Measurements from ENCODE around the gene TMEM208. TPM values are rescaled to one million over a fixed set of nuclear protein-coding genes. Genes with fewer than 3 reads are reported as not detected.

Gene TMEM208
- 10 to 100 TPM; 33.0 to 45.4 (median 40.8) TPM for total RNA-seq

- ATAC-seq (ENCODE audit: low FRiP score) (peak; percentile 97), DNase-seq (ENCODE audit: low spot score) (peak; percentile 97)
- no peak for TF ChIP-seq CTCF (IDR thresholded peaks at IDR 0.05)
Observed at GRCh38 chr16:67226804-67227566, at the start of gene TMEM208. Gene TMEM208, plus strand, starts transcription at chr16:67227130. Its CDS starts 89 bp downstream, at chr16:67227219.

GRCh38 chr16:67177743-67178699 lies 48.9 kb upstream of the TMEM208 start:
- ATAC-seq (ENCODE audit: low FRiP score), result peak; percentile 22
- DNase-seq (ENCODE audit: low spot score), result no peak
- TF ChIP-seq CTCF (IDR thresholded peaks at IDR 0.05), result no peak

DNA sequence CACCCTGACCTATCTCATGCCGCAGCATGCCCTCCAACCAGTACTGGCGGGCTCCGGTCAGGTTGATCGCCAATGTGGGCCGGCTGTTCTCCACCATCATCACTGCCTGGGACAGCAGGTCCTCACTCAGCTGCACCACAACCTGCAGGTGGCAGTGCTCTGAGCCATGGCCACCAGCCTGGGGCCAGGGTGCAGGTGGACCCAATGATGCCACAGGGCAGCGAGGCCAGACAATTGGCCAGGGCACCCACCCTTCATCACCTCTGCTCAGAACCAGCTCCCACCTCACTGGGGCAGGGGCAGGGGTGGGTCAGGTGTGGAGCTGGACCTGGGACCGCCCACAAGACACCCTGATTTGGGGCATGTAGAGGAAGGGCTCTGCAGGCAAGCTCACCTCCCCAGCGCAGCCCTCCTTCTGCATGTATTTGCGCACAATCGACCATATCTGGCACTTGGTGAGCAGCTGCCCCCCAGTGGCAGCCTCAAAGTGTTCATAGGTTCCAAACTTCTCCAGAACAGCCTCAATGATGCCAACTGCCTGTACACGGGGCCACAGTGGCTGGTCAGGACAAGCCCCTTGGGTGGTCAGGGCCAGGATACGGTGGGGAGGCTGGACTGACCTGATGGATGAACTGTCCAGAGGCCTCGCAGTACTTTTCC lies 47.4 kb upstream of the TMEM208 start:
- DNase-seq (ENCODE audit: low spot score), result no peak
- no peak for ATAC-seq (ENCODE audit: low FRiP score)
- no peak for TF ChIP-seq CTCF (IDR thresholded peaks at IDR 0.05)

DNA sequence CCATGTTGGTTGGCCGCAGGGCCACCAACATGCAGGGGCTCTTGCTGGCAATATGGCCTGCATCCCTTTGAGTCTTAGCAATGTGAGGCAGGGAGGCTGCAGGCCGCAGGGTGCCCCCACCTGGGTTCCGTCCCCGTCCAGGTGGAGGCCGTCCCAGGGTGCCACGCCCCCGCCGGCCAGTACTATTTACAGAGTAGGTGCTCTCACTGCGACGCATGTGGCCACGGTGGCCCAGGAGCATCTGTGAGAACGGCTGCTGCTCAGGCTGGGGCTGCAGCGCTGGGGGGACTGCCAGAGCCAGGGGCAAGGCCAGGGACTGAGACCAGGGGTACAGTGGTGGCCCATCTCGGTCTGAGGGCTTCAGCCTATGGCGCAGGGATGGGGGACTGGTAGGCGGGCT lies 46.8 kb upstream of the TMEM208 start:
- TF ChIP-seq CTCF (IDR thresholded peaks at IDR 0.05), result no peak
- no peak for ATAC-seq (ENCODE audit: low FRiP score)

DNA sequence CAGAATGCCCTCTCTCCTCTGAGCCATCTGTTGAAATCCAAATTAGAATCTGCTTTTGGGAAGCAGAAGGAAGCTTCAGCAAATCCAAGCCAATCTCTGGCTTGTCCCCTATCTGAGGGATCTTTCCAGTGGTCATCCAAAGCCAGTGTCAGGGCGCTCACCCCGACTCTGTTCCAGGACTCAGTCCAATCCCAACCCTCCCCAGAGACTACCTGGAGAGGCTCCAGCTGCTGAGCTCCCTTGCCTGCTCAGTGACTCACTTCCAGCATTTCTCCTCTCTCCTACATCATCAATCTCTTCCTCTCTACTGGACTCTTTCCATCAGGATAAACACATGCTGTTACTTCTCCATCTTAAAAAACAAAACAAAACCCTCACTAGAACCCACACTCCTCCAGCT lies 45.6 kb upstream of the TMEM208 start:
- no peak for DNase-seq (ENCODE audit: low spot score)
- ATAC-seq (ENCODE audit: low FRiP score), result peak; percentile 37
- no peak for TF ChIP-seq CTCF (IDR thresholded peaks at IDR 0.05)

More for the DNA sequence above, 46.8 kb upstream of the TMEM208 start:
- no peak for DNase-seq (ENCODE audit: low spot score)

- ATAC-seq (ENCODE audit: low FRiP score) (no peak), DNase-seq (ENCODE audit: low spot score) (no peak)
- no peak for TF ChIP-seq CTCF (IDR thresholded peaks at IDR 0.05)
Observed at GRCh38 chr16:67182288-67182687, 44.6 kb upstream of the TMEM208 start.

All from omental fat pad (tissue), 4 donors.